ENCODE measurements around the gene CBLB. TPM values are rescaled to one million over a fixed set of nuclear protein-coding genes. Genes with fewer than 3 reads are reported as not detected.

CBLB gene
- total and polyA plus RNA-seq, 2 experiments from 2014 or later = 20.5 to 47.7 TPM

DNA sequence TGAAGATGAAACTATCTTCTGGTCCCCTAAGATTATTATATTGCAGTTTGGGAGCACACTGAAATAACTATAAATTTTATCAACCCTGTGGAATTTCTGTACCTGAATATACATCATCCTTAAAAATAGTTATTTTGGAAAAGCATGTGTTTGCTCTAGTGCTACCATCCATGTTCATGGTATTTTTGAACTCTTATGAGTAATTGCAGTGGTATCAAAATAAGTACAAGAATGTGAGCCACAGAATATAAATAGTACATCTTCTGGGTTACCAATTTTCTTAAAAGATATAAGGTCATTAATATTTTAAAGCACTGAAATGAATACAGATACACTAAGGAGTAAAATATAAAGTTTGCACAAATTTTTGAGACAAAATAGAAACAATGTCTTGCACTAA is 206.5 kb downstream of the CBLB start:
- no peaks in the 10 kb centered on the region for H3K4me1 Mint-ChIP-seq
- Histone ChIP-seq H3K36me3 (ENCODE audit: insufficient read depth) (no peaks in the 10 kb centered on the region), H3K9me2 (ENCODE audit: insufficient read depth) (no peaks in the 10 kb centered on the region), H3K4me2 (no peak overlapping the region), H3K27ac (ENCODE audit: low read depth) (no peak overlapping the region), H3K4me1 (ENCODE audit: insufficient read depth) (no peaks in the 10 kb centered on the region), H3F3A (replicated peaks; ENCODE audit: low read depth) (no peaks in the 10 kb centered on the region), H3K4me3 (no peak overlapping the region), H4K20me1 (replicated peaks; ENCODE audit: insufficient read depth) (no peaks in the 10 kb centered on the region), H3K79me2 (replicated peaks; ENCODE audit: insufficient read depth) (no peaks in the 10 kb centered on the region), H2AFZ (no peak overlapping the region), H3K27me3 (ENCODE audit: insufficient read depth) (no peaks in the 10 kb centered on the region)
- no peaks in the 10 kb centered on the region for H3K9me3 Mint-ChIP-seq
- no peak overlapping the region; the same call in 1 of the 2 replicates for H3K27ac Mint-ChIP-seq
- no peak overlapping the region for H3K4me3 Mint-ChIP-seq
- no peak for DNase-seq (ENCODE audit: low spot score)
- TF ChIP-seq, protein P1, sequence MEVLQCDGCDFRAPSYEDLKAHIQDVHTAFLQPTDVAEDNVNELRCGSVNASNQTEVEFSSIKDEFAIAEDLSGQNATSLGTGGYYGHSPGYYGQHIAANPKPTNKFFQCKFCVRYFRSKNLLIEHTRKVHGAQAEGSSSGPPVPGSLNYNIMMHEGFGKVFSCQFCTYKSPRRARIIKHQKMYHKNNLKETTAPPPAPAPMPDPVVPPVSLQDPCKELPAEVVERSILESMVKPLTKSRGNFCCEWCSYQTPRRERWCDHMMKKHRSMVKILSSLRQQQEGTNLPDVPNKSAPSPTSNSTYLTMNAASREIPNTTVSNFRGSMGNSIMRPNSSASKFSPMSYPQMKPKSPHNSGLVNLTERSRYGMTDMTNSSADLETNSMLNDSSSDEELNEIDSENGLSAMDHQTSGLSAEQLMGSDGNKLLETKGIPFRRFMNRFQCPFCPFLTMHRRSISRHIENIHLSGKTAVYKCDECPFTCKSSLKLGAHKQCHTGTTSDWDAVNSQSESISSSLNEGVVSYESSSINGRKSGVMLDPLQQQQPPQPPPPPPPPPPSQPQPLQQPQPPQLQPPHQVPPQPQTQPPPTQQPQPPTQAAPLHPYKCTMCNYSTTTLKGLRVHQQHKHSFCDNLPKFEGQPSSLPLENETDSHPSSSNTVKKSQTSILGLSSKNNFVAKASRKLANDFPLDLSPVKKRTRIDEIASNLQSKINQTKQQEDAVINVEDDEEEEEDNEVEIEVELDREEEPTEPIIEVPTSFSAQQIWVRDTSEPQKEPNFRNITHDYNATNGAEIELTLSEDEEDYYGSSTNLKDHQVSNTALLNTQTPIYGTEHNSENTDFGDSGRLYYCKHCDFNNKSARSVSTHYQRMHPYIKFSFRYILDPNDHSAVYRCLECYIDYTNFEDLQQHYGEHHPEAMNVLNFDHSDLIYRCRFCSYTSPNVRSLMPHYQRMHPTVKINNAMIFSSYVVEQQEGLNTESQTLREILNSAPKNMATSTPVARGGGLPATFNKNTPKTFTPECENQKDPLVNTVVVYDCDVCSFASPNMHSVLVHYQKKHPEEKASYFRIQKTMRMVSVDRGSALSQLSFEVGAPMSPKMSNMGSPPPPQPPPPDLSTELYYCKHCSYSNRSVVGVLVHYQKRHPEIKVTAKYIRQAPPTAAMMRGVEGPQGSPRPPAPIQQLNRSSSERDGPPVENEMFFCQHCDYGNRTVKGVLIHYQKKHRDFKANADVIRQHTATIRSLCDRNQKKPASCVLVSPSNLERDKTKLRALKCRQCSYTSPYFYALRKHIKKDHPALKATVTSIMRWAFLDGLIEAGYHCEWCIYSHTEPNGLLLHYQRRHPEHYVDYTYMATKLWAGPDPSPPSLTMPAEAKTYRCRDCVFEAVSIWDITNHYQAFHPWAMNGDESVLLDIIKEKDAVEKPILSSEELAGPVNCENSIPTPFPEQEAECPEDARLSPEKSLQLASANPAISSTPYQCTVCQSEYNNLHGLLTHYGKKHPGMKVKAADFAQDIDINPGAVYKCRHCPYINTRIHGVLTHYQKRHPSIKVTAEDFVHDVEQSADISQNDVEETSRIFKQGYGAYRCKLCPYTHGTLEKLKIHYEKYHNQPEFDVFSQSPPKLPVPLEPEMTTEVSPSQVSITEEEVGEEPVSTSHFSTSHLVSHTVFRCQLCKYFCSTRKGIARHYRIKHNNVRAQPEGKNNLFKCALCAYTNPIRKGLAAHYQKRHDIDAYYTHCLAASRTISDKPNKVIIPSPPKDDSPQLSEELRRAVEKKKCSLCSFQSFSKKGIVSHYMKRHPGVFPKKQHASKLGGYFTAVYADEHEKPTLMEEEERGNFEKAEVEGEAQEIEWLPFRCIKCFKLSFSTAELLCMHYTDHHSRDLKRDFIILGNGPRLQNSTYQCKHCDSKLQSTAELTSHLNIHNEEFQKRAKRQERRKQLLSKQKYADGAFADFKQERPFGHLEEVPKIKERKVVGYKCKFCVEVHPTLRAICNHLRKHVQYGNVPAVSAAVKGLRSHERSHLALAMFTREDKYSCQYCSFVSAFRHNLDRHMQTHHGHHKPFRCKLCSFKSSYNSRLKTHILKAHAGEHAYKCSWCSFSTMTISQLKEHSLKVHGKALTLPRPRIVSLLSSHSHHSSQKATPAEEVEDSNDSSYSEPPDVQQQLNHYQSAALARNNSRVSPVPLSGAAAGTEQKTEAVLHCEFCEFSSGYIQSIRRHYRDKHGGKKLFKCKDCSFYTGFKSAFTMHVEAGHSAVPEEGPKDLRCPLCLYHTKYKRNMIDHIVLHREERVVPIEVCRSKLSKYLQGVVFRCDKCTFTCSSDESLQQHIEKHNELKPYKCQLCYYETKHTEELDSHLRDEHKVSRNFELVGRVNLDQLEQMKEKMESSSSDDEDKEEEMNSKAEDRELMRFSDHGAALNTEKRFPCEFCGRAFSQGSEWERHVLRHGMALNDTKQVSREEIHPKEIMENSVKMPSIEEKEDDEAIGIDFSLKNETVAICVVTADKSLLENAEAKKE (CRISPR knock-in tag; IDR thresholded peaks at IDR 0.05) = no peak
- no peak for TF ChIP-seq STAT1 (IDR thresholded peaks at IDR 0.05; ENCODE audit: unreplicated experiment)
- TF ChIP-seq NANOG (IDR thresholded peaks at IDR 0.05; ENCODE audit: borderline replicate concordance) = no peak
- TF ChIP-seq POLR2AphosphoS5 (IDR thresholded peaks at IDR 0.05; ENCODE audit: low read depth) = no peak
- no peak for TF ChIP-seq ZNF331 (CRISPR knock-in tag; IDR thresholded peaks at IDR 0.05; ENCODE audit: low read depth)
- TF ChIP-seq EZH2phosphoT487 (IDR thresholded peaks at IDR 0.05; ENCODE audit: unreplicated experiment) = no peak
- TF ChIP-seq EZH2 (IDR thresholded peaks at IDR 0.05; ENCODE audit: low read depth, unreplicated experiment) = no peak
- TF ChIP-seq JUNB (IDR thresholded peaks at IDR 0.05; ENCODE audit: unreplicated experiment) = no peak
- TF ChIP-seq, protein P2, sequence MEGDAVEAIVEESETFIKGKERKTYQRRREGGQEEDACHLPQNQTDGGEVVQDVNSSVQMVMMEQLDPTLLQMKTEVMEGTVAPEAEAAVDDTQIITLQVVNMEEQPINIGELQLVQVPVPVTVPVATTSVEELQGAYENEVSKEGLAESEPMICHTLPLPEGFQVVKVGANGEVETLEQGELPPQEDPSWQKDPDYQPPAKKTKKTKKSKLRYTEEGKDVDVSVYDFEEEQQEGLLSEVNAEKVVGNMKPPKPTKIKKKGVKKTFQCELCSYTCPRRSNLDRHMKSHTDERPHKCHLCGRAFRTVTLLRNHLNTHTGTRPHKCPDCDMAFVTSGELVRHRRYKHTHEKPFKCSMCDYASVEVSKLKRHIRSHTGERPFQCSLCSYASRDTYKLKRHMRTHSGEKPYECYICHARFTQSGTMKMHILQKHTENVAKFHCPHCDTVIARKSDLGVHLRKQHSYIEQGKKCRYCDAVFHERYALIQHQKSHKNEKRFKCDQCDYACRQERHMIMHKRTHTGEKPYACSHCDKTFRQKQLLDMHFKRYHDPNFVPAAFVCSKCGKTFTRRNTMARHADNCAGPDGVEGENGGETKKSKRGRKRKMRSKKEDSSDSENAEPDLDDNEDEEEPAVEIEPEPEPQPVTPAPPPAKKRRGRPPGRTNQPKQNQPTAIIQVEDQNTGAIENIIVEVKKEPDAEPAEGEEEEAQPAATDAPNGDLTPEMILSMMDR (conservative IDR thresholded peaks at IDR 0.05; ENCODE audit: low read depth in 2 of 2) = no peak
- no peak for TF ChIP-seq ZNF114 (CRISPR knock-in tag; IDR thresholded peaks at IDR 0.05)
- no peak for TF ChIP-seq CREB1 (CRISPR knock-in tag; IDR thresholded peaks at IDR 0.05; ENCODE audit: low read depth)
- TF ChIP-seq, protein P3, sequence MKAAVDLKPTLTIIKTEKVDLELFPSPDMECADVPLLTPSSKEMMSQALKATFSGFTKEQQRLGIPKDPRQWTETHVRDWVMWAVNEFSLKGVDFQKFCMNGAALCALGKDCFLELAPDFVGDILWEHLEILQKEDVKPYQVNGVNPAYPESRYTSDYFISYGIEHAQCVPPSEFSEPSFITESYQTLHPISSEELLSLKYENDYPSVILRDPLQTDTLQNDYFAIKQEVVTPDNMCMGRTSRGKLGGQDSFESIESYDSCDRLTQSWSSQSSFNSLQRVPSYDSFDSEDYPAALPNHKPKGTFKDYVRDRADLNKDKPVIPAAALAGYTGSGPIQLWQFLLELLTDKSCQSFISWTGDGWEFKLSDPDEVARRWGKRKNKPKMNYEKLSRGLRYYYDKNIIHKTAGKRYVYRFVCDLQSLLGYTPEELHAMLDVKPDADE (IDR thresholded peaks at IDR 0.05) = no peak
- no peak for ATAC-seq
- H3K27me3 Mint-ChIP-seq (ENCODE audit: insufficient read depth, low read depth, poor library complexity) = peaks cover 2% of the 10 kb centered on the region
- peaks cover 16% of the 10 kb centered on the region; the same call in 2 of the 3 replicates for H3K36me3 Mint-ChIP-seq (ENCODE audit: low read depth)

Data from GM23338 (cell line).